ENCODE results near the gene OR6V1. TPM values are rescaled to one million over a fixed set of nuclear protein-coding genes. Genes with fewer than 3 reads are reported as not detected.

Gene OR6V1, protein sequence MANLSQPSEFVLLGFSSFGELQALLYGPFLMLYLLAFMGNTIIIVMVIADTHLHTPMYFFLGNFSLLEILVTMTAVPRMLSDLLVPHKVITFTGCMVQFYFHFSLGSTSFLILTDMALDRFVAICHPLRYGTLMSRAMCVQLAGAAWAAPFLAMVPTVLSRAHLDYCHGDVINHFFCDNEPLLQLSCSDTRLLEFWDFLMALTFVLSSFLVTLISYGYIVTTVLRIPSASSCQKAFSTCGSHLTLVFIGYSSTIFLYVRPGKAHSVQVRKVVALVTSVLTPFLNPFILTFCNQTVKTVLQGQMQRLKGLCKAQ
- not detected in 2 replicates for total RNA-seq

DNA sequence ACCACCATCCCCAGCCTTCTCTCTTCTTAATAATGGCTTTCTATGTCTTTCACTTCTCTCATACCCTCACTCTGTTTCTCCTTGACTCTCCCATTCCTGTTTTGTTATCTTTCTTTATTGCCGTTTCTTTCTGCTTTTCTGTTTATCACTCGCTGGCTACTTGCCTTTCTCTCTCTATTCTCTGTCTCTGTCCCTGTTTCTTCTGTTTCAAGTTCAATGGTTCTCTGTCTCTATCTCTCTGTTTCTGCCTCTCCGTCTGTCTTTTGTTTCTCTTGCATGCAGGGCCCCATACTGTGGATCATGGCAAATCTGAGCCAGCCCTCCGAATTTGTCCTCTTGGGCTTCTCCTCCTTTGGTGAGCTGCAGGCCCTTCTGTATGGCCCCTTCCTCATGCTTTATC, at the start of gene OR6V1:
Gene OR6V1 (plus strand): TSS at position 301 of the 400 bp plus-strand sequence. CDS start 0 bp downstream, at position 301.
- H3K27ac Mint-ChIP-seq, result no peak within 1 kb of the TSS
- H3K4me3 Mint-ChIP-seq (ENCODE audit: low read depth), result no peak within 1 kb of the TSS
- DNase-seq (ENCODE audit: low spot score), result no peak
- intact Hi-C loops (cut with micrococcal nuclease), result no loop called here
- no peaks in the 10 kb centered on the region for H3K9me3 Mint-ChIP-seq
- no peaks in the 10 kb centered on the region for H3K27me3 Mint-ChIP-seq (ENCODE audit: low read depth)
- no peaks in the 10 kb centered on the region for H3K36me3 Mint-ChIP-seq (ENCODE audit: low read depth)
- H3K4me1 Mint-ChIP-seq (ENCODE audit: low read depth), result no peaks in the 10 kb centered on the region

DNA sequence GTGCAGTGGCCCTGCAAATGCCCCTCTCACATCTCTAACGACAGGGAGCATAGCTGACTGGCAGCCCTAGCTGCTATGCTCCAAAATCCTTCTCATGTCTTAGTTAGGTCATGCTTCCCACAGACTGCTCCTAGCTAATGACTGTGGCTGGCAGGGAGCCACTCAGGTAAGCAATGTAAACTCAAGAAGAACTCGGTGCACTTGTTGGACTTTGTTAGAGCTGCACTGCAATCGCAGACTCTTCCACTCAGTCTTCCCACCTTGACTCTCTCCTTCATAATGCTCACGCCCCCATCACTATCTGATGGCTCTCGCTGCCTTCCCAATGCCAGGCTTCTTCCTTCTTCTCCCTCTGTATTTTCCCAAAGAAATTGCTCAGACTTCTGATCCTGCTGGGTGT, 49.2 kb upstream of the OR6V1 start:
- Mint-ChIP-seq H3K4me3 (ENCODE audit: low read depth) (peak overlapping the region; percentile 65), H3K9me3 (no peaks in the 10 kb centered on the region), H3K4me1 (ENCODE audit: low read depth) (peaks cover 6% of the 10 kb centered on the region), H3K27me3 (ENCODE audit: low read depth) (peaks cover 23% of the 10 kb centered on the region), H3K27ac (no peak overlapping the region), H3K36me3 (ENCODE audit: low read depth) (no peaks in the 10 kb centered on the region)
- no peak for DNase-seq (ENCODE audit: low spot score)
- intact Hi-C loops (cut with micrococcal nuclease), result loop anchor here (5.0 to 10.0 kb wide), 3 partner anchors 284 to 698 kb away; partner anchors contain the start of gene CASP2

DNA sequence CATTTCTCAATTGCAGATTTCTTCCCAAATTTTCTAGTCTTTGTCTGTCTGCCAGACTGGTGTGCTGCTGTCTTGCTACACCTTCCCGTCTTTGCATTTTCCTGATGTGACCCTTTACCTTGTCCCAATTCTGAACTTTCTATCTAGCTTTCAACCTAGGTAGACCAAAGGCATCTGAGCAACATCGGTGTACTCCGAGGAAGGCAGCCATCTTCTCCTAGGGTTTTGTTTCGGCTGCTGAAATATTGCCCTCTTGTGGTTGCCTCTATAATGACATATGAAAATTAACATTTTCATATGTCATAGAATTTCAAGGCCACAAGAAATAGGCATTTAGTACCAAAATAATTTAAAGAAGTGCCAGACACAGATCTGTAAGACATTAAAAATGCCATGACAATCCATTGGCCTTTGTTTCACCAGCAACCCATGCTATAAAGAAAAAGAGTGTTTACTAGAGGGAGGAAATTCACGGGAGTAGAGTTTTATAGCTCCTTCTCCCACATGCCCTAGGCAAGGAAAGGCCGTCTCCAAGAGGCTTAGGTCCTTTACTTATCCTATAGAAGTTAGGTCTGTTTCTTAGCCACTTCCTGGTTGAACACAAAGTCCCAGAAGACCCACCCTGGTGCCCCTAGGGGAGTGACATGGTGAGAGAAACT, 48.6 kb upstream of the OR6V1 start:
- Mint-ChIP-seq H3K27ac (no peak overlapping the region), H3K4me3 (ENCODE audit: low read depth) (peak overlapping the region; percentile 65), H3K9me3 (no peaks in the 10 kb centered on the region), H3K4me1 (ENCODE audit: low read depth) (peaks cover 6% of the 10 kb centered on the region), H3K36me3 (ENCODE audit: low read depth) (no peaks in the 10 kb centered on the region), H3K27me3 (ENCODE audit: low read depth) (peaks cover 25% of the 10 kb centered on the region)
- intact Hi-C loops (cut with micrococcal nuclease), result loop anchor here (5.0 to 10.0 kb wide), 3 partner anchors 284 to 699 kb away; partner anchors contain the start of gene CASP2
- no peak for DNase-seq (ENCODE audit: low spot score)

GRCh38 chr7:143005632-143006260, 46.4 kb upstream of the OR6V1 start:
- H3K27ac Mint-ChIP-seq, result no peak overlapping the region

GRCh38 chr7:143008007-143008901, 43.9 kb upstream of the OR6V1 start:
- H3K4me3 Mint-ChIP-seq (ENCODE audit: low read depth), result no peak overlapping the region

More at GRCh38 chr7:143005632-143006260, 46.4 kb upstream of the OR6V1 start:
- H3K4me3 Mint-ChIP-seq (ENCODE audit: low read depth), result no peak overlapping the region
- DNase-seq (ENCODE audit: low spot score), result no peak
- no peaks in the 10 kb centered on the region for H3K9me3 Mint-ChIP-seq
- peaks cover 6% of the 10 kb centered on the region for H3K4me1 Mint-ChIP-seq (ENCODE audit: low read depth)
- no peaks in the 10 kb centered on the region for H3K36me3 Mint-ChIP-seq (ENCODE audit: low read depth)
- intact Hi-C loops (cut with micrococcal nuclease), result loop anchor here (5.0 to 10.0 kb wide), 3 partner anchors 403 to 701 kb away; no protein-coding TSS in a partner anchor
- H3K27me3 Mint-ChIP-seq (ENCODE audit: low read depth), result peaks cover 33% of the 10 kb centered on the region

GRCh38 chr7:143012001-143012400, 40.1 kb upstream of the OR6V1 start:
- Mint-ChIP-seq H3K36me3 (ENCODE audit: low read depth) (no peaks in the 10 kb centered on the region), H3K27ac (no peak overlapping the region), H3K9me3 (no peaks in the 10 kb centered on the region), H3K27me3 (ENCODE audit: low read depth) (peaks cover 33% of the 10 kb centered on the region), H3K4me1 (ENCODE audit: low read depth) (no peaks in the 10 kb centered on the region), H3K4me3 (ENCODE audit: low read depth) (no peak overlapping the region)
- no peak for DNase-seq (ENCODE audit: low spot score)
- intact Hi-C loops (cut with micrococcal nuclease), result no loop called here

More at GRCh38 chr7:143008007-143008901, 43.9 kb upstream of the OR6V1 start:
- Mint-ChIP-seq H3K27ac (no peak overlapping the region), H3K9me3 (no peaks in the 10 kb centered on the region), H3K27me3 (ENCODE audit: low read depth) (peaks cover 33% of the 10 kb centered on the region), H3K36me3 (ENCODE audit: low read depth) (no peaks in the 10 kb centered on the region), H3K4me1 (ENCODE audit: low read depth) (peaks cover 2% of the 10 kb centered on the region)
- intact Hi-C loops (cut with micrococcal nuclease), result loop anchor here (1.0 to 10.0 kb wide), 5 partner anchors 207 to 703 kb away; no protein-coding TSS in a partner anchor
- peak; percentile 62 for DNase-seq (ENCODE audit: low spot score)

DNA sequence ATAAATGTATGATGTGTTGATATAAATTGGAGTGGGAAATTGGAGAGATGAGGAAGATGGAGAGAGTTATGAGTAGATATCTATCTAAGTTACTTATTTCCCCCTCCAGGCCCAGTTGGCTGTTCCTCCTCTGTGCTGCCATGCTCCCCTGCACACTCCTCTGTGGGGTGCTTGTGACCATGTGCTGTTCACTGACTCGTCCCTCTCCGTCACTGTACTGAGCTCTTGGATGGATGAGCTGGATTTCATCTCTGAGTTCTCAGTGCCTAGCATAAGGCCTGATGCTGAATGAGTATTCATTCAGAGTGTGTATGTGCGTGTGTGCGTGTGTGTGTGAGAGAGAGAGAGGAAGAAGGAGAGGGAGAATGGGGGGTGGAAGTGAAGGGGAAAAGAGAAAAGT, 39.7 kb upstream of the OR6V1 start:
- H3K36me3 Mint-ChIP-seq (ENCODE audit: low read depth), result no peaks in the 10 kb centered on the region
- no peaks in the 10 kb centered on the region for H3K4me1 Mint-ChIP-seq (ENCODE audit: low read depth)
- no peaks in the 10 kb centered on the region for H3K9me3 Mint-ChIP-seq
- peaks cover 33% of the 10 kb centered on the region for H3K27me3 Mint-ChIP-seq (ENCODE audit: low read depth)
- no peak overlapping the region for H3K4me3 Mint-ChIP-seq (ENCODE audit: low read depth)
- DNase-seq (ENCODE audit: low spot score), result no peak
- intact Hi-C loops (cut with micrococcal nuclease), result no loop called here
- no peak overlapping the region for H3K27ac Mint-ChIP-seq

GRCh38 chr7:143013473-143013872, 38.7 kb upstream of the OR6V1 start:
- Mint-ChIP-seq H3K27me3 (ENCODE audit: low read depth) (peaks cover 29% of the 10 kb centered on the region), H3K4me3 (ENCODE audit: low read depth) (no peak overlapping the region), H3K36me3 (ENCODE audit: low read depth) (no peaks in the 10 kb centered on the region), H3K27ac (no peak overlapping the region), H3K9me3 (no peaks in the 10 kb centered on the region), H3K4me1 (ENCODE audit: low read depth) (no peaks in the 10 kb centered on the region)
- intact Hi-C loops (cut with micrococcal nuclease), result no loop called here
- no peak for DNase-seq (ENCODE audit: low spot score)

DNA sequence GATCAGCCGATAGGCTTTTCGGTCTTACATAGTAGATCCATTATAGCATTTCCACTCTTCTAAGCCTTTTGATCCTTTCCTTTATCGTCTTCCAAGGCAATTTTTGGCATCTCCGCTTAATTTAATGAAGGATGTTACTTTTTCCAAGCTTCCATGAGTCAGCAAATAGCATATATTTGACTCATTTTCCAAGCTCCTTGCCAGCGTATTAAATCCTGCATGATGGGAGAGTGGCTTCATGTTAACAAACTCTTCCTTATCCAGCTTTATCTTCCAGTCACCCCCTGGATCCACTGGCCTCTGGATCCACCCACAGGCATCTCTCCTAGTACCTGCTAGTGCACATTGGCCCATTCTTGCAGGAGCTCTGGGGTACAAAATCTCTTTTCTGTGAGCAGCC, 38.2 kb upstream of the OR6V1 start:
- H3K27me3 Mint-ChIP-seq (ENCODE audit: low read depth), result peaks cover 28% of the 10 kb centered on the region
- H3K4me1 Mint-ChIP-seq (ENCODE audit: low read depth), result no peaks in the 10 kb centered on the region
- H3K4me3 Mint-ChIP-seq (ENCODE audit: low read depth), result no peak overlapping the region
- no peak overlapping the region for H3K27ac Mint-ChIP-seq
- H3K9me3 Mint-ChIP-seq, result no peaks in the 10 kb centered on the region
- DNase-seq (ENCODE audit: low spot score), result no peak
- intact Hi-C loops (cut with micrococcal nuclease), result no loop called here
- no peaks in the 10 kb centered on the region for H3K36me3 Mint-ChIP-seq (ENCODE audit: low read depth)

DNA sequence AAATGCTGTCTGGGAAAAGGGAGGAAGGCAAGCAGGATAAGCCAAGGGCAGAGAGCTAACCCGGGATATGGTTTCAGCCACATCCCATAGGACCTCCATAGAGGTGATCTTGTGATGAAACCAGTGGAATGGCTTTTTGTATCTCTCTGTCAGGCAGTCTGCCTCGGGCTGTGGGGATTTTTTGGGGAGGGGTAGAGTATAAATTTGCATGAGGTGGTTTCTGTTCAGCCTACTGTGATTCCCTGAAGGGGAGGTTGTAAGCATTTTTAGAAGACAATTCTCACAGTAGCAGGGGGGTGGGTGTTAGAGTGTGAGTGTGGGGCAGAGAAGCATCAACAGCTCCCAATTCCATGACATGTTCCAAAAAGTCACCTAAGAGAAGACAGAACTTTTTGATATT, 37.1 kb upstream of the OR6V1 start:
- Mint-ChIP-seq H3K27ac (no peak overlapping the region), H3K4me3 (ENCODE audit: low read depth) (no peak overlapping the region), H3K4me1 (ENCODE audit: low read depth) (no peaks in the 10 kb centered on the region), H3K36me3 (ENCODE audit: low read depth) (no peaks in the 10 kb centered on the region), H3K9me3 (no peaks in the 10 kb centered on the region), H3K27me3 (ENCODE audit: low read depth) (peaks cover 24% of the 10 kb centered on the region)
- intact Hi-C loops (cut with micrococcal nuclease), result no loop called here
- DNase-seq (ENCODE audit: low spot score), result no peak

GRCh38 chr7:143015926-143016490, 36.1 kb upstream of the OR6V1 start:
- intact Hi-C loops (cut with micrococcal nuclease), result no loop called here
- H3K4me3 Mint-ChIP-seq (ENCODE audit: low read depth), result no peak overlapping the region
- H3K27me3 Mint-ChIP-seq (ENCODE audit: low read depth), result peaks cover 24% of the 10 kb centered on the region
- no peak overlapping the region for H3K27ac Mint-ChIP-seq
- no peak for DNase-seq (ENCODE audit: low spot score)
- H3K36me3 Mint-ChIP-seq (ENCODE audit: low read depth), result no peaks in the 10 kb centered on the region
- H3K4me1 Mint-ChIP-seq (ENCODE audit: low read depth), result no peaks in the 10 kb centered on the region
- no peaks in the 10 kb centered on the region for H3K9me3 Mint-ChIP-seq

DNA sequence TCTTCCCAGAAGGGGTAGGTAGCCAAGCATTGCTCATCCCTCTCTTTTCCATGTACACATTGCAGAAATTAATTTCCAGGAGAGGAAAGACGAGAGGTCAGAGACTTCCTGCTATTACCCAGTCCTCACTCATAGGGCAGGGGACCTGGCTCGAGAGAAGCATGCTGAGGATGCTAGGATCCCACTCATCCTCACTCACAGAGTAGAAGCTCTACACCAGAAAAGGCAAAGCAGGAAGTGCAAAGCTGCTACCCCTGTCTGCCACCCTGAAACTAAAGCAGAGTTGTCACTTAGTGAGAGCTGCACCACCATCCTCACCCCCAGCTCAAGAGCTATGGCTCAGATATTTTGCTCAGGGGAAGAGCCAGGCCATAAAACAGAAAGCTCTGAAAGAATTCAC, 35.1 kb upstream of the OR6V1 start:
- no peaks in the 10 kb centered on the region for H3K36me3 Mint-ChIP-seq (ENCODE audit: low read depth)
- no peaks in the 10 kb centered on the region for H3K9me3 Mint-ChIP-seq
- intact Hi-C loops (cut with micrococcal nuclease), result no loop called here
- H3K27ac Mint-ChIP-seq, result no peak overlapping the region
- peaks cover 27% of the 10 kb centered on the region for H3K27me3 Mint-ChIP-seq (ENCODE audit: low read depth)
- no peak for DNase-seq (ENCODE audit: low spot score)
- H3K4me3 Mint-ChIP-seq (ENCODE audit: low read depth), result no peak overlapping the region
- no peaks in the 10 kb centered on the region for H3K4me1 Mint-ChIP-seq (ENCODE audit: low read depth)

Measured in activated T-helper 2 cell treated with anti-CD3 and anti-CD28 coated beads, Interferon-gamma antibody, Interleukin-2, Interleukin-4, amounts not matched to agents 10 μg/mL and 5 μg/mL and 100 μg/mL, durations not matched to agents 14 hours and 24 hours and 36 hours (primary cell).